Measurements from ENCODE around the gene WTIP. TPM values are rescaled to one million over a fixed set of nuclear protein-coding genes. Genes with fewer than 3 reads are reported as not detected.

WTIP gene
- total and polyA plus RNA-seq, 2 of the 4 experiments (the other 2 are of a cell fraction), result 30.3 to 48.9 TPM

- Histone ChIP-seq H2AK5ac (ENCODE audit: low read depth, low read length) (no peak overlapping the region), H3K56ac (ENCODE audit: extremely low read depth, insufficient read depth, low read length) (no peak overlapping the region), H3K4me1 (ENCODE audit: control insufficient read depth, insufficient read depth, low read length) (peaks cover 7% of the 10 kb centered on the region; the same call in 1 of the 2 replicates), H3K27me3 (ENCODE audit: control insufficient read depth, insufficient read depth, low read length) (no peaks in the 10 kb centered on the region), H2BK5ac (ENCODE audit: low read depth, low read length, poor library complexity, severe bottlenecking) (no peak overlapping the region), H4K8ac (ENCODE audit: low read depth in 2 of 2, low read length in 2 of 2) (no peak overlapping the region), H2BK15ac (ENCODE audit: low read depth, low read length) (no peak overlapping the region), H4K20me1 (ENCODE audit: insufficient read depth, low read length) (peaks cover 18% of the 10 kb centered on the region), H3K36me3 (ENCODE audit: control insufficient read depth, insufficient read depth, low read length) (peaks cover 16% of the 10 kb centered on the region; the same call in 1 of the 2 replicates), H4K91ac (ENCODE audit: insufficient read depth, low read depth, low read length) (no peak overlapping the region), H3K4me2 (ENCODE audit: low read depth, low read length) (no peak overlapping the region), H2BK20ac (ENCODE audit: low read depth, low read length) (no peak overlapping the region), H2AFZ (replicated peaks; ENCODE audit: low read length, poor library complexity) (peak overlapping the region; percentile 58), H2BK120ac (ENCODE audit: low read depth, low read length) (no peak overlapping the region), H3K9me1 (ENCODE audit: insufficient read depth, low read length) (0 out of 2 replicates have a peak, but pooled peaks cover 4% of the 10 kb centered on the region), H3K9ac (ENCODE audit: low read depth, low read length) (no peak overlapping the region), H3K4me3 (ENCODE audit: insufficient read depth, low read depth, low read length) (no peak overlapping the region), H2AK9ac (replicated peaks; ENCODE audit: low read depth, low read length, poor library complexity) (no peak overlapping the region), H3K23ac (ENCODE audit: low read depth, low read length) (0 out of 2 replicates have a peak overlapping the region, but pooled peaks have one; percentile 12), H3K9me3 (ENCODE audit: control insufficient read depth, insufficient read depth, low read length) (no peaks in the 10 kb centered on the region), H3K27ac (ENCODE audit: insufficient read depth, low read length) (no peak overlapping the region), H3K18ac (ENCODE audit: low read depth, low read length) (no peak overlapping the region), H3K4ac (ENCODE audit: low read depth, low read length) (no peak overlapping the region), H4K5ac (ENCODE audit: low read depth, low read length) (no peak overlapping the region), H3K79me1 (ENCODE audit: low read depth in 1 of 2, low read length in 2 of 2) (peaks cover 0 to 12% of the 10 kb centered on the region in 2 experiments; a peak in 2 of 4 replicates), H3K14ac (replicated peaks; ENCODE audit: low read depth, low read length) (no peak overlapping the region)
- in situ Hi-C loops (cut with MboI; ENCODE audit: low sequenced_read_pairs) (no loop called here), dilution Hi-C loops (cut with HindIII; ENCODE audit: low sequenced_read_pairs, unreplicated experiment) (no loop called here), intact Hi-C loops (cut with micrococcal nuclease) (no loop called here)
- 82% methylated on average over 10 of the region's 15 CpGs; no CpG with 5 or more reads in 1 of the 2 experiments for WGBS, 2 experiments (ENCODE audit: extremely low coverage in 2 of 2, insufficient read length in 1 of 2)
- BruUV-seq (replicated peaks), result no TSS peak
- ChIA-PET CTCF (interaction anchor here (0.6 kb wide), 1 partner anchor 355 kb away, joined by 3 read pairs; no protein-coding TSS in a partner anchor), POLR2A (ENCODE audit: unreplicated experiment) (no interaction called here)
- no peak; the same call in 1 of the 2 replicates for ATAC-seq (ENCODE audit: low read depth)
- peak; percentile 33 for DNase-seq
- no peak for TF ChIP-seq RFX5 (IDR thresholded peaks at IDR 0.05; ENCODE audit: low read depth, low read length)
- TF ChIP-seq BHLHE40 (IDR thresholded peaks at IDR 0.05; ENCODE audit: low read depth, low read length), result no peak
Observed at GRCh38 chr19:34502582-34503411, 21.2 kb downstream of the WTIP start.
